ENCODE measurements around the gene HOXD3.
A peak's percentile ranks its signal among the peaks of the same experiment; 100 is the strongest.

The HOXD3 gene

DNA sequence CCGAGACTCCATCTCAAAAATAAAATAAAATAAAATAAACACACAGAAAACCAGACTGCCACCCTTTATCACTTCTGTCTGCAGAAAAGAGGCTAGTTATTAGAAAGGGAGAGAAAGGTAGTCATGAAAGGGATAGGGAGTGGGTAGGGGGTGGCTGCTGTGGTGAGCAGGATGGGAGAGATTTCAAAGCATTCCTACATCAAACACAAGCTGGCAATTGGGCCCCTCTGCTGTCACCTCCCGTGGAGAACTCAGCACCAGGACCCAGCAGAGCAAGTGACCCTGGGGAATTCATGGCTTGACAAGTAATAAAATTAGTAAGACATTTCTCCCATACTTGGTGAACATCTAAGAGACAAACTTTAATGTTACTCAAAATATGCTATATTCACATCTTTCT lies 27.6 kb downstream of the HOXD3 start:
- no peak for DNase-seq

DNA sequence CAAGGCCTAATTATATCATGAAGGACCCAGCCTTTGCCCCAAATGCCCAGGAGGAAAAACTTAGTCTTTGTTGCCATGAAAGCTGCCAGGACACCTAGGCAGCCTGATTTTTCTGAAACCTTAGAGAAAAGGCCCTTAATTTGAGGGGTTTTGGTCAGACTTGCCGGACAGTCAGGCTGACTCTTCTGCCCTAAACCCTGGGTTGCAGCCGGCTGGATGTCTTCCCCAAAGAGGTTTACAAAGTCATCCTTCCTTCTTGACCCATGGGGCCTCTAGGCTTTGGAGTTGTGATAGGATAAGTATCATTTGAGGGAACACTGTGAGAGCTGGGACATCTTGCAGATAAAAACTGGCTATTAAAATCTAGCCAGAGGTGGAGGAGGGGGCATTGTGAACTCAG lies 28.9 kb downstream of the HOXD3 start:
- DNase-seq: no peak

GRCh38 chr2:176187200-176187898 lies 30.2 kb downstream of the HOXD3 start:
- DNase-seq: no peak

DNA sequence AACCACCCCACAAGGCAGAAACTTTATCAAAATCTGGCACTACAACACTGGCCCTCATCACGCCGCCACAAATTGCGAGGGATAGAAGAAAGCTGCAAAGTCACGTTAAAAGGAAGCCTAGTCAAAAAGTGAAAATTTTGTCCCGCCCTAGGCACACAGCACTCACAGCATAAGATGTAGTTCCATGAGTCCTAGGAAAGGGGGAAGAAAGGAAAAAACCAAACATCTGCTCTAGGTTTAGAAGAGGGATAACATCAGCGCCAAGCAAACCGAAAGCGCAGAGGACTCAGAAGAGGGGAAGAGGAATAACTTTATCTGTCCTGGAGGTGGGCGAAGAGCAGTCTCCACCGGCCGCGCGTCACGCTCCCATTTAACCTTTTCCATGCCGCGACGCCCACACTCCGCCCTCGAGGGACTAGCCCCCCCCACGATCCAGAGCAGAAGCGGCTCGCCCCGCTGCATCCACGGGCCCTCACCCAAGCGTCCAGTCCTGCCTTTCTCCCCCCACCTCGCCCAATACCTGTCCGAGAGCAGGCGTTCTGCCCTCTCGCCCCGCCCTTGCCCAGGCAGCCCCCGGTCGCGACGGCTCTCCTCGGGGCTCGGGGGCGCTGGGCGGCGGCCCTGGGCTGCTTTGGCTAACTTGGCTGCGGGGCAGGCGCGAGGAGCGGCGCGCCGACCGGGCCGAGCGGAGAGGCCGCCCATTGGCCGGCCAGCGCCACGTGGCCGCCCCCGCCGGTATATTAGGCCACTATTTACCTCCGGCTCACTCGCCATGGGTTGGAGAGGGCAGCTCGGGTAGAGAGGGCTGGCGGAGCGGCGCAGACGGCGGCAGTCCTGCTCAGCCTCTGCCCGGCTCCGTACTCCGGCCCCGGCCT lies 31.0 kb downstream of the HOXD3 start, which contains the start of gene HOXD1:
Gene HOXD1, plus strand, starts transcription at position 770 of the 875 bp plus-strand sequence. CDS start 134 bp downstream, outside the sequence.
- DNase-seq: no peak

DNA sequence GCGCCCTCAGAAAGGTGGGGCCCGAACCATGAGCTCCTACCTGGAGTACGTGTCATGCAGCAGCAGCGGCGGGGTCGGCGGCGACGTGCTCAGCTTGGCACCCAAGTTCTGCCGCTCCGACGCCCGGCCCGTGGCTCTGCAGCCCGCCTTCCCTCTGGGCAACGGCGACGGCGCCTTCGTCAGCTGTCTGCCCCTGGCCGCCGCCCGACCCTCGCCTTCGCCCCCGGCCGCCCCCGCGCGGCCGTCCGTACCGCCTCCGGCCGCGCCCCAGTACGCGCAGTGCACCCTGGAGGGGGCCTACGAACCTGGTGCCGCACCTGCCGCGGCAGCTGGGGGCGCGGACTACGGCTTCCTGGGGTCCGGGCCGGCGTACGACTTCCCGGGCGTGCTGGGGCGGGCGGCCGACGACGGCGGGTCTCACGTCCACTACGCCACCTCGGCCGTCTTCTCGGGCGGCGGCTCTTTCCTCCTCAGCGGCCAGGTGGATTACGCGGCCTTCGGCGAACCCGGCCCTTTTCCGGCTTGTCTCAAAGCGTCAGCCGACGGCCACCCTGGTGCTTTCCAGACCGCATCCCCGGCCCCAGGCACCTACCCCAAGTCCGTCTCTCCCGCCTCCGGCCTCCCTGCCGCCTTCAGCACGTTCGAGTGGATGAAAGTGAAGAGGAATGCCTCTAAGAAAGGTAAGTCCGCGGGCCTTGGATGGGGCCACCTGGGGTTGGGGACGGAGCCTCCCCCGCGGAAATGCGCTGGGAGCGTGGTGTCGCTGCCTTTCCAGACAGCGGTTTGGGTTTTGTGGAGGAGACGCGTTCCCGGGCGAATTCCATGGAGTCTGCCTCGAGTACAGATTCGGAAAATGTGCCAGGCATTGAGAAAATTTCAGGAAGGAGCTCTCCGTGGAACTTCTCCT lies 31.9 kb downstream of the HOXD3 start:
- DNase-seq: no peak

GRCh38 chr2:176189681-176190641 lies 32.9 kb downstream of the HOXD3 start:
- DNase-seq: peak; percentile 48

DNA sequence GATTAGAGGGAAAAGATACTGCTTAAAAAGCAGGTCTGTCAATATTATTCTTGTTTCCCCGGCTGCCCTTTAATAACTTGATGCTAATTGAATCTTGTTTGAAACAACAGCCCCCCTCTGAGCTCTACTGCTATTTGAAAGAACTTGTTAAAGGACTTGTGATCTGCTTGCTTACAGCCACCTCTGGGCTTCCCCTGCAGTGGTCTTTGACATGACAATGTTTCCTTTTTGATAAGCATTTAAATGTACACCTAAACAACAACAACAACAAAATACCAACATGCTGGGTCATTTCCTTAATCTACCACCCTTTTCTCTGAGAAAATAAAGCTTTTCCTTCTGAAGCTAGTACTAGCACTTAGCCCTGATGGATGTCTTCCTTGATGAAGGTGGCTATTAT lies 35.2 kb downstream of the HOXD3 start:
- DNase-seq: no peak

DNA sequence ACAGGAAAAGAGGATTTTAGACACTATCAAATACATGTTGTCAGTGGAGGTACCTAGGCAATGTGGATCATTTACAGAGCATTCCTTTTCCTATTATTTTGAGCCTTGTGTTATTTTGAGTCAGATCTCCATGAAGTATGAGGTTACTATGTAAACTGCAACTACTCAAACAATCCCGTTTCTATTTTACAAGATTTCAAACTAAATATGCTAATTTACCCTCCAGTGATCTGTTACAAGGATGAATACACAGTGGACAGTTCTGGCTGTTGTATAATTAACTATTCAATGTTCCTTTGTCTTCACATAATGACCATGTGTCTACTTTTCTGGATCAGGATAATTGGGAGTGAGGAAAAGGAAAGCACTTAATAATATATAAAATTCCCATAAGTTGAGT lies 35.9 kb downstream of the HOXD3 start:
- DNase-seq: no peak

DNA sequence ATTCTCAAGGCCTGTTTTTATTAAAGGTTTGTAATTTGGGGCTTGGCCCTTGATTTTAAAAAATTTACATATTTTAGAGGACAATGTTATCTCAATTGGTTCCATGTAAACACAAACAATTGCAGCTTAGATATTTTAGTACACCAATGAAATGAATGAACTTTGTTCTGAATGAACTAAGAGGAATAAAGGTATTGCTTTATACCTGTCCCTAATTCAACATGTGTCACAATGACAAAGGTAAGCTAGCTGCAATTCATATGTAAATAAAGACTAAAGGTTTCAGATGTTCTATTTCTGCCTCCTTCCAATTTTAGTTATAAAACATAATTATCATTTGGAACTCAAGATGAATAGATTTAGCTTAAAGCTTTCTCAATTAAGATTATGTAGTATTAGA lies 42.8 kb downstream of the HOXD3 start:
- no peak for DNase-seq

GRCh38 chr2:176200971-176201370 lies 43.9 kb downstream of the HOXD3 start:
- no peak for DNase-seq

DNA sequence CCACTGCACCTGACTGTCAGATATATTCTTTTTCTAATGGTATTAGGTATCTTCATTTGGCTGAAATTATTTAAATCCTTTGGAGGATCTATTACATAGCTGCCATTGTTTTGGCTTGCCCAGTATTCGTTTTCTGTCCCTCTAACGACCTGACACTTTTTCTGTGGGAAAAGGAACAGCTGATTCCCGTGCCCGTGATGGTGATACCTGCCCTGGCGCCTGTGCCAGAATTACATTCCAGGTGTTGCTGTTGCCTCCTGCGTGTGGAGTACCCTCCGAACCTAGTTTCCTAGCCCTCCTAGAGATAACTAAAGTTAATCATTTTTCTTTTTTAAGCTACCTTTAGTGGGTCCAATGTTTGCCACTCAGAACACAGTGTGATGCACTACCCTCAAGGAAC lies 45.4 kb downstream of the HOXD3 start:
- no peak for DNase-seq

GRCh38 chr2:176205126-176205525 lies 48.0 kb downstream of the HOXD3 start:
- DNase-seq: peak; percentile 77

DNA sequence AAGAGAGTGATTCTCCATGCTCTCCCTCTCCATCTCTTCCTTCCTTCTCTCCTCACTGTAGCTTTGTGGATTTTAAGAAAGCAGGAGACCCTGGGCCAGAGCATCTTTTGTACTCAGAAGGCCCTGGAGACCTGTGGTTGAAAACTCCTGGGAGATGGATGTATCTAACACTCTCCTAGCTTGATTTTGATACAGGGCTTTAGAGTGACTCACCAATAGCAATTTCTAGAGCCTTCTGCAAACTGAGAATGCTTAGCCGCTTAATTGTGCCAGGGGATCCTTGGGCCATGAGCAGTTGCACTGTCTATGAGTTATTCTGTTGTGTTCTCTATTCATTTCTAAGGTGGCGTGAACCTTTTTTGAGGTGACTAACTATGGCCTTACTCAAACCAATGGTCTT lies 49.0 kb downstream of the HOXD3 start:
- no peak for DNase-seq

DNA sequence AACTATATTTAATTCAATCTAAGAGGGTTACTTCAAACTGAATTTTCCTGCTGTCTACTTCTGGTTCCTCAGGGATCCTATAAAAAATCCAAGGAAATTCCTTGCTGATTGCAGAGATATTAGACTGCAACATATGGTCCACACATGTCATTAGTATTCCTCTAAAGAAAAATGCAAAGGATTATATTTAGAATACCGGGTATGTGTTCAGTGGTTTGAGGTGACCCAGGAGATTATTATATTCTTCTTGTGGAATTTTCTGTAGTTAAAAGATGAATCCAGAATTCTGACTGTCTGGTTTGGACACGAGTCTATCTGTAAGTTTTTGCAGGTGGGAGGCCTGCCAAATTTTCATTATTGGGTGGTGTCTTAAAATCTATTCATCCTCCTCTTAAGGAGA lies 49.6 kb downstream of the HOXD3 start:
- DNase-seq: no peak

GRCh38 chr2:176211110-176211509 lies 54.0 kb downstream of the HOXD3 start:
- no peak for DNase-seq

DNA sequence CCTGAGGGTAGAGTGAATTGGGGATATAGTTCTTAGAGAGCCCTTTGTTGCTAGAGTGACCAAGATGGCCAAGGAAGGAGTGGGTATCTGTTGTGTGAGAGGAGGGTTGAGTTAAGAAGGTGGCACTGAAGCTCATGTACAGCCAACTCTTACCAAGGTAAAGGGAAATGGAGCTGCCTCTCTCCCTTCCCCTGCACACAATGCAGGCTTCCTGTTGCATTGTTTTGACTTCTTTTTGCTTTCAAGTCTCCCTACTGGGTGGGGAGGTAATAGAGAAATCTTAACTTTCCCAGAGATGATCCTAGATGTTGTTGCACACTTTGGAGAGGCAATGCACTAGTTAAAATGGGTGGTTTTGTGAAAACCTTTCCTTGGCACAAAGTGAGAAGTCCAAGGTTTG lies 55.2 kb downstream of the HOXD3 start:
- no peak for DNase-seq

GRCh38 chr2:176213406-176213805 lies 56.3 kb downstream of the HOXD3 start:
- DNase-seq: no peak
